Motor neuron (in vitro differentiated cells): ENCODE data around the gene BAHCC1. TPM values are rescaled to one million over a fixed set of nuclear protein-coding genes. Genes with fewer than 3 reads are reported as not detected.

Experiments used
- ATAC-seq, 8 experiments: fragments of 200-7000 bp; cut with Tn5 transposase; replicated peaks in 6 of 8; 2 replicates each; pipeline ENCODE4 v1.8.0; 2021; ENCODE audit warnings: mild to moderate bottlenecking in 8 of 8, moderate library complexity in 8 of 8
- H3K27ac ChIP-seq, 2 donors: fragments of 250-450 bp; sonication (Bioruptor Pico); 2 replicates each; pipeline ENCODE4 v1.9.0; 2021; ENCODE audit warnings: antibody characterized with exemption in 2 of 2, mild to moderate bottlenecking in 2 of 2, moderate library complexity in 1 of 2
- H3K4me1 ChIP-seq, 2 donors: fragments of 250-450 bp; sonication (Bioruptor Pico); replicated peaks in 1 of 2; 2 replicates each; pipeline ENCODE4 v1.6.1; 2021; ENCODE audit warnings: antibody characterized with exemption in 2 of 2, mild to moderate bottlenecking in 2 of 2, moderate library complexity in 1 of 2
- H3K4me3 ChIP-seq, 5 donors: fragments of 250-450 bp; sonication (Bioruptor Pico); 2 replicates each; pipeline ENCODE4 v1.9.0; 2021; ENCODE audit warnings: antibody characterized with exemption in 5 of 5, mild to moderate bottlenecking in 5 of 5, moderate library complexity in 4 of 5
- WGBS, 10 experiments: fragments of 450-650 bp; shearing (Covaris generic); methylation state at CpG; one replicate each; pipeline ENCODE4 v1.0.0; 2022; 5-methylcytosine and 5-hydroxymethylcytosine counted together
- in situ Hi-C, 9 experiments: fragments of 400-800 bp; cut with MboI; loops; one replicate each; pipeline ENCODE4 v1.15.0; 2021; ENCODE audit warnings: low sequenced_read_pairs in 9 of 9, low pct_unique_long_range_greater_than_20kb in 2 of 9; ENCODE audit not compliant: unreplicated experiment in 9 of 9
- total RNA-seq, 8 experiments: library from RNA; unstranded; fragments of 300-600 nt; gene quantifications; 2 replicates each; pipeline versions ENCODE4 v1.2.3 to v1.2.4, GENCODE V29; 2022

The BAHCC1 gene
- total RNA-seq, 8 experiments from 2014 or later: 1.9 to 19.5 (median 10.4) TPM

DNA sequence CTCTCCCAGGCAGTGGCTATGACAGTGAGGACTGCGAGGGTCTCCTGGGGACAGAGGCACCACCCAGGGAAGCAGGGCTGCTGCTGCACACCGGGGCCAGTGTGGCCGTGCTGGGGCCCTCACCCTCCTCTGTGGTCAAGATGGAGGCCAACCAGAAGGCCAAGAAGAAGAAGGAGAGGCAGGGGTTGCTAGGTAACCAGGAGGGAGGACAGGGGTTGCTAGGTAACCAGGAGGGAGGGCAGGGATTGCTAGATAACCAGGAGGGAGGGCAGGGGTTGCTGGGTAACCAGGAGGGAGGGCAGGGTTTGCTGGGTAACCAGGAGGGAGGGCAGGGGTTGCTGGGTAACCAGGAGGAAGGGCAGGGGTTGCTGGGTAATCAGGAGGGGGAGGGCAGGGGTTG, 62.1 kb downstream of the BAHCC1 start:
- Histone ChIP-seq H3K27ac (peak overlapping the region; percentile 50 to 82), H3K4me1 (peaks cover 11 to 34% of the 10 kb centered on the region in 2 donors), H3K4me3 (no peak overlapping the region)
- ATAC-seq: no peak
- in situ Hi-C loops: no loop called here
- no CpG with 5 or more reads among the region's 3 CpGs for WGBS, 10 experiments

- Histone ChIP-seq H3K4me1 (peaks cover 11 to 28% of the 10 kb centered on the region in 2 donors), H3K4me3 (no peak overlapping the region), H3K27ac (no peak overlapping the region)
- ATAC-seq: peak in 1 of 8 experiments; percentile 7
- WGBS, 10 experiments: 91 to 100% methylated on average over 1 to 5 of the region's 25 CpGs; no CpG with 5 or more reads in 8 of the 10 experiments
- in situ Hi-C loops: no loop called here
Observed at GRCh38 chr17:81457917-81458555, 62.8 kb downstream of the BAHCC1 start.

GRCh38 chr17:81458628-81459027, 63.4 kb downstream of the BAHCC1 start:
- WGBS, 10 experiments: 94 to 95% methylated on average over 3 to 4 of the region's 22 CpGs; no CpG with 5 or more reads in 8 of the 10 experiments

GRCh38 chr17:81459224-81459623, 64.0 kb downstream of the BAHCC1 start:
- Histone ChIP-seq H3K4me3 (no peak overlapping the region), H3K27ac (no peak overlapping the region), H3K4me1 (peaks cover 11 to 16% of the 10 kb centered on the region in 2 donors)
- WGBS, 10 experiments: no CpG with 5 or more reads among the region's 27 CpGs
- ATAC-seq: no peak
- in situ Hi-C loops: no loop called here

More at GRCh38 chr17:81458628-81459027, 63.4 kb downstream of the BAHCC1 start:
- in situ Hi-C loops: no loop called here
- Histone ChIP-seq H3K27ac (no peak overlapping the region), H3K4me1 (peaks cover 11 to 22% of the 10 kb centered on the region in 2 donors), H3K4me3 (no peak overlapping the region)
- no peak for ATAC-seq

DNA sequence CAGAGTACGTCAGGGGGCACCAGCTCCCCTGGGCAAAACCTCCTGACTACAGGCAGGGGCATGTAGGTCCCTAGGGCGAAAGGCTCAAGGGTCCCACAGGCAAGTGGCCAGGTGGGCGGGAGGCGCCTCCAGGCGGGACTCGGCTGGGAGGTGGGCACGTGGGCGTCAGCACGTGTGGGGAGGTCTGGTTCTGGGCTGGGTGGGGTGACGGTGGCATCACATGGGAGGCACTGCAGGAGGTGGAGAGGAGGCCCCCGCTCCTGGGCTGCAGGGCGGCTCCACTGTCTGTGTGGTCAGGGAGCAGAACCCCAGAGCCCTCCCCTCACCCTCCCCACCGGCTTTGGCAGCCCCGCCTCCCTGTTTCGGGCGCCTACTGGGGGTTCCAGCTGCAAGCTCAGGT, 64.6 kb downstream of the BAHCC1 start:
- Histone ChIP-seq H3K4me1 (peaks cover 11 to 14% of the 10 kb centered on the region in 2 donors), H3K4me3 (no peak overlapping the region), H3K27ac (no peak overlapping the region)
- in situ Hi-C loops: no loop called here
- no peak for ATAC-seq
- no CpG with 5 or more reads among the region's 16 CpGs for WGBS, 10 experiments

DNA sequence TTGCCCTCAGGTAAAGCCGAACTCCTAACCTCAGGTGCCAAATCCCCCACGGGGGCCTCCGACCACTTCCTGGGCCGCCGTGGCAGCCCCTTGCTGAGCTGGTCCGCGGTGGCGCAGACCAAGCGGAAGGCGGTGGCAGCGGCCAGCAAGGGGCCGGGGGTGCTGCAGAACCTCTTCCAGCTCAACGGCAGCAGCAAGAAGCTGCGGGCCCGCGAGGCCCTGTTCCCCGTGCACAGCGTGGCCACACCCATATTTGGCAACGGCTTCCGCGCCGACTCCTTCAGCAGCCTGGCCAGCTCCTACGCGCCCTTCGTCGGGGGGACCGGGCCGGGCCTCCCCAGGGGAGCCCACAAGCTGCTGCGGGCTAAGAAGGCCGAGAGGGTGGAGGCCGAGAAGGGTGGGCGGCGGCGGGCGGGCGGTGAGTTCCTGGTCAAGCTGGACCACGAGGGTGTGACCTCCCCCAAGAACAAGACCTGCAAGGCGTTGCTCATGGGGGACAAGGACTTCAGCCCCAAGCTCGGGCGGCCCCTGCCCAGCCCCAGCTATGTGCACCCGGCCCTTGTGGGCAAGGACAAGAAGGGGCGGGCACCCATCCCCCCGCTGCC, 65.7 kb downstream of the BAHCC1 start:
- no peak overlapping the region for H3K27ac ChIP-seq
- no peak overlapping the region for H3K4me3 ChIP-seq
- no CpG with 5 or more reads among the region's 43 CpGs for WGBS, 10 experiments
- in situ Hi-C loops: no loop called here
- H3K4me1 ChIP-seq: peaks cover 18 to 22% of the 10 kb centered on the region in 2 donors
- no peak for ATAC-seq

GRCh38 chr17:81461607-81462500, 66.6 kb downstream of the BAHCC1 start:
- in situ Hi-C loops: no loop called here
- WGBS, 10 experiments: 80 to 100% (median 96%) methylated on average over 1 to 10 of the region's 50 CpGs; no CpG with 5 or more reads in 6 of the 10 experiments
- H3K4me3 ChIP-seq: no peak overlapping the region
- no peak overlapping the region for H3K27ac ChIP-seq
- no peak for ATAC-seq
- peaks cover 21 to 22% of the 10 kb centered on the region in 2 donors for H3K4me1 ChIP-seq

- in situ Hi-C loops: no loop called here
- H3K27ac ChIP-seq: no peak overlapping the region
- ATAC-seq: no peak
- no peak overlapping the region for H3K4me3 ChIP-seq
- peaks cover 24 to 25% of the 10 kb centered on the region in 2 donors for H3K4me1 ChIP-seq
- 93 to 100% methylated on average over 1 to 3 of the region's 33 CpGs; no CpG with 5 or more reads in 8 of the 10 experiments for WGBS, 10 experiments
Observed at GRCh38 chr17:81462506-81463125, 67.4 kb downstream of the BAHCC1 start.

DNA sequence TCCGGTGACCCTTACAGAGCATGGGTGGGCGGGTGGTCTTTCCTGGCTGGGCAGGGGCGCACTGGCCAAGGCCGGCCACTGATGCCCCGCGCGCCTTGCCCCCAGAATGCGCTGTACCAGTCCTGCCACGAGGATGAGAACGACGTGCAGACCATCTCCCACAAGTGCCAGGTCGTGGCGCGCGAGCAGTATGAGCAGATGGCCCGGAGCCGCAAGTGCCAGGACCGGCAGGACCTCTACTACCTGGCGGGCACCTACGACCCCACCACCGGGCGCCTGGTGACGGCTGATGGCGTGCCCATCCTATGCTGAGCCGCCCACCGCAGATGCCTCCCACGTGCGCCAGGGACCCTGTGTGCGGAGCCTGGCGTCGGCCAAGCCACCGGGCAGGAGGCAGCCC, 68.2 kb downstream of the BAHCC1 start:
- in situ Hi-C loops: no loop called here
- H3K4me3 ChIP-seq: no peak overlapping the region
- H3K27ac ChIP-seq: no peak overlapping the region
- H3K4me1 ChIP-seq: peaks cover 33 to 34% of the 10 kb centered on the region in 2 donors
- WGBS, 10 experiments: 90 to 100% (median 98%) methylated on average over 2 to 21 of the region's 32 CpGs; no CpG with 5 or more reads in 5 of the 10 experiments
- no peak for ATAC-seq

DNA sequence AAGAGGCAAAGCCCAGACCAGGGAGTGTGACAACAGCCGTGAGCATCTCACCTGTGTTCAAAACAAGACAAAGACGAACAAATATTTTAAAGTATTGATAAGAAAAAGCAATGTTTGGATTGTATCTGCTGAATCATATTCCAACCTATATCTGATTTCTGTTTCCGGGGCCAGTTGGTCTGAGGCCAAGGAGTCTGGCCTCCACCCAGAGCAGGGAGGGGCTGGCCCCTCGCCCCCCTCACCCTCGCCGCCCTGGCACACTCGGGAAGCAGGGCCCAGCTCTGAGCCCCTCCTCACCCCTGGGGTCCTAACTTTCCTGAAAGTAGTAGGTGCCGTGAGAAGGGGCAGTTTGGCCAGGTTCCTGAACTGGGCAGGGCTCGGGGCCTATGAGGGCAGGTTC, 69.3 kb downstream of the BAHCC1 start:
- H3K27ac ChIP-seq: no peak overlapping the region
- no peak for ATAC-seq
- no peak overlapping the region for H3K4me3 ChIP-seq
- peaks cover 42 to 44% of the 10 kb centered on the region in 2 donors for H3K4me1 ChIP-seq
- 40 to 90% (median 83%) methylated on average over 1 to 5 of the region's 9 CpGs; no CpG with 5 or more reads in 5 of the 10 experiments for WGBS, 10 experiments
- in situ Hi-C loops: no loop called here

DNA sequence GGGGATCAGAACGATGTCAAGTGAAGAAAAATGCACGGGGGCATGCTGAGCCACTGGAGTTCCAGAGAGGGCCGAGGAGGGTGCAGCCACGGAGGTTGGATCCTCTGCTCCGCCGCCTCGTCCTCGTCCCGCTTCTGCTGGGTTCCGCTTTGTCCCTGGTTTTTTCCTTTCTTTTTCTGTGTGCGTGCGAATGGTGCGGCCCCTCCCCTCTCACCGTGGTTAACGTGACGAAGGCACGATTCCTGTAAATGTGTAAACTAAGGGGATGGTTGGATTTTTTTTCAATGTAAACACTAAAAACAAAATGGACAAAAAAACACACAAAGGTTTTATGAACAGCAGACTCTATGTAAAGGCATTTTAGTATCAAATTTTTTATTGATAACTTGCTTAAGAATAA, 70.7 kb downstream of the BAHCC1 start:
- WGBS, 10 experiments: 49 to 90% (median 80%) methylated on average over 4 to 12 of the region's 17 CpGs; no CpG with 5 or more reads in 2 of the 10 experiments
- H3K4me1 ChIP-seq: peaks cover 42 to 44% of the 10 kb centered on the region in 2 donors
- no peak overlapping the region for H3K4me3 ChIP-seq
- peak overlapping the region; percentile 3 to 16 for H3K27ac ChIP-seq
- ATAC-seq: peak in 2 of 8 experiments; percentile 13 to 19
- in situ Hi-C loops: no loop called here

DNA sequence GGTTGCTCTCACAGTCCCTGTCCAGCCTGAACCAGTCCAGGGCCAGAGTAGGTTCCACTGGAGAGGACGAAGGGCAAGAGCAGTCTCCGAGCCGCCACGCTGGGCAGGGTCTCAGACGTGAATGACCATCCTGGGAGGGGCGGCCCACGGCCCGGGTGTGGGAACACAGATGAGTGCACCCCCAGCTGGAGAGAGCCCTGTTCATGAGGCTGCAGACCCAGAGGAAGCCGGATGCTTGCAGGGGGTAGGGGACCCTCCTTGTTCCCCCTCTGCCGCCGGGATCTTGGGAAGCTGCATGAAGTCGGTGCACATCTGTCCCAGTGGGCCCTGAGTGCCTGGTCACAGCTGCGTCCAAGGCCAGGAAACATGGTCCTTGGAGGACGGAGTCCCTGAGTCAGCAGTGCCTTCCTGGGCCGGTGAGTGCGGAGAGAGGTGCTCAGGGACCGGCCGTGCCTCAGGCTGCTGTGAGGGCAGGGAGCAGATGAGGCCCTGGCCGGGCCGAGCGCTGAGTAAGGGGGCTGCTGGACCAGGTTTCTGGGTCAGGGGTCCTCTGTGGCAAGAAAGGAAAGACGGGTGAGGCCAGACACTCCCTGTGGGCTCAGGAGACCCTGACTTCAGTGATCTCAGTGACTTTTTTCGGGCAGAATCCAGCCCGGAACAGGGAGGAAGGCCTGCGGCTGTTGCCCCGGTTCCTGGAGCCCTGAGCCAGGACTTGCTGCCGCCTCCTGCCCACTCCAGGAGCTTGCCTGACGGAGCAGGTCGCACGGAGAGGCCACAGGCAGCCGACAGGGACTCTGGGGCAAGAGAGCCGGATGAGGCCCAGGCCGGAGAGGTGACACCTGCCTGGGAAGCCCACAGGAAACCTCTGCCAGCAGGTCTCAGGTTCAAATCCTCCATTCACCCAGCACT, 71.6 kb downstream of the BAHCC1 start:
- ATAC-seq: peak in 5 of 8 experiments; percentile 36 to 71 (median 66)
- Histone ChIP-seq H3K4me3 (no peak overlapping the region), H3K27ac (peak overlapping the region; percentile 20 to 52), H3K4me1 (peaks cover 44 to 45% of the 10 kb centered on the region in 2 donors)
- 80 to 87% (median 81%) methylated on average over 1 to 6 of the region's 33 CpGs; no CpG with 5 or more reads in 6 of the 10 experiments for WGBS, 10 experiments
- in situ Hi-C loops: no loop called here
